CD14-positive monocyte (primary cell): ENCODE measurements around the gene PLEKHM3. TPM values are rescaled to one million over a fixed set of nuclear protein-coding genes. Genes with fewer than 3 reads are reported as not detected.

ENCODE experiments used
- DNase-seq, 3 donors: peaks; one replicate each; pipeline ENCODE4 v3.0.0-alpha.2; 2011 to 2022
- H2AFZ ChIP-seq: 2 replicates; pipeline ENCODE4 v1.6.0; 2012; ENCODE audit warnings: mild to moderate bottlenecking, low read depth, low read length, inconsistent platforms; ENCODE audit not compliant: insufficient read depth, poor library complexity, severe bottlenecking
- H3K27ac ChIP-seq, 2 donors: 1 replicate in 1 of 2; 2 replicates in 1 of 2; pipeline ENCODE4 v1.5.1; 2012 to 2013; ENCODE audit warnings: low read length in 2 of 2, control low read depth in 1 of 2, inconsistent platforms in 1 of 2, low read depth in 1 of 2, mild to moderate bottlenecking in 1 of 2
- H3K27me3 ChIP-seq, 2 donors: one replicate each; pipeline versions ENCODE4 v1.6.0 to v1.6.1; 2011 to 2013; ENCODE audit warnings: low read length in 2 of 2; ENCODE audit not compliant: control insufficient read depth in 2 of 2, insufficient read depth in 2 of 2
- H3K36me3 ChIP-seq, 2 donors: replicated peaks in 1 of 2; 1 replicate in 1 of 2; 2 replicates in 1 of 2; pipeline versions ENCODE4 v1.5.1 to v1.6.1; 2012 to 2013; ENCODE audit warnings: low read length in 2 of 2, control low read depth in 1 of 2, inconsistent platforms in 1 of 2, mild to moderate bottlenecking in 1 of 2; ENCODE audit not compliant: insufficient read depth in 2 of 2, control insufficient read depth in 1 of 2
- H3K4me1 ChIP-seq, 2 donors: 1 replicate in 1 of 2; 2 replicates in 1 of 2; pipeline versions ENCODE4 v1.5.1 to v1.6.1; 2012 to 2013; ENCODE audit warnings: low read length in 2 of 2, control low read depth in 1 of 2, inconsistent platforms in 1 of 2, mild to moderate bottlenecking in 1 of 2, moderate library complexity in 1 of 2; ENCODE audit not compliant: insufficient read depth in 2 of 2, control insufficient read depth in 1 of 2
- H3K4me2 ChIP-seq: replicated peaks from 2 replicates; pipeline ENCODE3; 2012; ENCODE audit warnings: low read length, moderate library complexity, mild to moderate bottlenecking; ENCODE audit not compliant: poor library complexity, severe bottlenecking; ENCODE audit errors: extremely low read depth
- H3K4me3 ChIP-seq, 3 experiments: fragments of 200-600 bp in 1 of 3; sonication (generic) in 1 of 3; replicated peaks in 1 of 3; 1 replicate in 2 of 3; 2 replicates in 1 of 3; pipeline ENCODE4 v1.5.1; 2011 to 2013; ENCODE audit warnings: low read length in 3 of 3, mild to moderate bottlenecking in 3 of 3, control low read depth in 2 of 3, low read depth in 2 of 3, inconsistent platforms in 1 of 3, moderate library complexity in 1 of 3
- H3K79me2 ChIP-seq: 2 replicates; pipeline ENCODE4 v1.6.0; 2012; ENCODE audit warnings: mild to moderate bottlenecking, control low read depth, inconsistent platforms, low read length, moderate library complexity; ENCODE audit not compliant: insufficient read depth
- H3K9ac ChIP-seq: 2 replicates; pipeline ENCODE4 v1.6.0; 2017; ENCODE audit warnings: low read length, mild to moderate bottlenecking; ENCODE audit not compliant: insufficient read depth, poor library complexity, severe bottlenecking
- H3K9me3 ChIP-seq, 2 donors: replicated peaks in 1 of 2; 1 replicate in 1 of 2; 2 replicates in 1 of 2; pipeline versions ENCODE4 v1.5.1 to v1.6.1; 2012 to 2013; ENCODE audit warnings: low read length in 2 of 2, control low read depth in 1 of 2; ENCODE audit not compliant: control insufficient read depth in 1 of 2, insufficient read depth in 1 of 2
- H4K20me1 ChIP-seq: 2 replicates; pipeline ENCODE4 v1.6.0; 2012; ENCODE audit warnings: mild to moderate bottlenecking, low read length, control low read depth, moderate library complexity; ENCODE audit not compliant: insufficient read depth
- H3K27ac Mint-ChIP-seq, 7 donors: one replicate each; pipeline ENCODE4 v1.8.0; 2020; ENCODE audit warnings: mild to moderate bottlenecking in 7 of 7, mixed read lengths in 7 of 7, moderate library complexity in 6 of 7, inconsistent platforms in 2 of 7
- H3K27me3 Mint-ChIP-seq, 3 donors: one replicate each; pipeline ENCODE4 v1.8.0; 2021 to 2022; ENCODE audit warnings: low read depth in 3 of 3, mild to moderate bottlenecking in 3 of 3, mixed read lengths in 3 of 3, moderate library complexity in 3 of 3, inconsistent platforms in 1 of 3
- H3K36me3 Mint-ChIP-seq, 2 donors: one replicate each; pipeline ENCODE4 v1.8.0; 2020; ENCODE audit warnings: mixed read lengths in 2 of 2, inconsistent platforms in 1 of 2, mild to moderate bottlenecking in 1 of 2
- H3K4me1 Mint-ChIP-seq: one replicate; pipeline ENCODE4 v1.8.0; 2020; ENCODE audit warnings: mild to moderate bottlenecking, mixed read lengths
- H3K4me3 Mint-ChIP-seq, 2 donors: one replicate each; pipeline ENCODE4 v1.8.0; 2020; ENCODE audit warnings: mild to moderate bottlenecking in 2 of 2, mixed read lengths in 2 of 2, moderate library complexity in 1 of 2
- H3K9me3 Mint-ChIP-seq, 7 donors: one replicate each; pipeline ENCODE4 v1.8.0; 2020 to 2022; ENCODE audit warnings: mixed read lengths in 7 of 7, mild to moderate bottlenecking in 6 of 7, moderate library complexity in 6 of 7, inconsistent platforms in 2 of 7
- WGBS: methylation state at CpG from one replicate; pipeline ENCODE4 v1.1.5; 2013; ENCODE audit warnings: missing lambda C conversion rate; ENCODE audit not compliant: insufficient coverage; 5-methylcytosine and 5-hydroxymethylcytosine counted together
- intact Hi-C, 2 donors: fragments of 100-400 bp; cut with micrococcal nuclease; formaldehyde crosslinking; loops; one replicate each; pipeline versions ENCODE4 v1.15.0 to v1.15.1; 2023
- polyA plus RNA-seq, 3 donors: library from polyadenylated mRNA; depleted of rRNA in 1 of 3; unstranded in 2 of 3; stranded (reverse) in 1 of 3; fragments of 300-500 nt in 2 of 3; fragments of >200 nt in 1 of 3; fragmentation: Illumina TruSeq in 2 of 3; gene quantifications; 1 replicate in 2 of 3; 2 replicates in 1 of 3; pipeline ENCODE4 v1.2.3, GENCODE V29; 2012 to 2021
- TF ChIP-seq, protein P1 (sequence below): fragments of 200-600 bp; IDR thresholded peaks from one replicate; pipeline ENCODE4 v1.8.0; 2022; ENCODE audit warnings: antibody characterized with exemption, mild to moderate bottlenecking

Gene PLEKHM3
- polyA plus RNA-seq, 3 donors: 3.0 to 8.0 (median 3.0) TPM

DNA sequence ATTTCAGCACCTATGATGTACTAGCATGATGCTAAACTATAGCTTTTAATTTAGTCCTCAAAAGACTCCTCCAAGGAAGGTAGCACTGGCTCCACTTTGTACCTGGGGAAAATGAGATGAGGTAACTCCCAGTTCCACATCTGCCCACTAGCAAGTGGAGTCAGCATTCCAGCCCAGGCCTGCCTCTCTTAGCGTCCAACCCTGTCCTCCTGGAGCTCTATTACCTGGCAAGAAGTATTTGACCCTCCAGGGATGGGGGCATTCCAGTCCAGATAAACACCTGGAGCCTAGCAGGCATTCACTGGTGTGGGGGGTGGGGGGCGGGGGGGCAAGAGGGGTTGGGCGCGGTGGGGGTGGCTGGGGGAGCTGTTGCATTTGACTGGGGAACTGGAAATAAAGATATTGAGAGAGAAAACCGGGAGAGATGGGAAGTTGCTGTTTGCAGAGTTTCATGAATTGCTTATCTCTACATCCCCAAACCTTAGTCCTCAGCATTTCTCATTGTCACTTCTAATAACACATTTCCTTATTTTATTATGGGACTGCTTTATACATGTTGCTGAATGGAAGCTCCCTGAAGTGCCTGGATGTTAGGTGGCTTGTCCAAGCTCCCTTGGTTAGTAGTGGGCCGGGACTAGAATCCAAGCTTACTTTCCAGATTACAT lies 233.6 kb downstream of the PLEKHM3 start:
- Histone ChIP-seq H3K4me2 (peak overlapping the region; percentile 60), H3K9ac (no peak overlapping the region), H4K20me1 (no peaks in the 10 kb centered on the region), H3K9me3 (no peaks in the 10 kb centered on the region), H3K36me3 (no peaks in the 10 kb centered on the region), H3K4me3 (peak overlapping the region in 2 of 3 experiments; percentile 14 to 36), H3K79me2 (no peaks in the 10 kb centered on the region), H3K27me3 (no peaks in the 10 kb centered on the region), H3K27ac (no peak overlapping the region), H3K4me1 (peaks cover 48 to 51% of the 10 kb centered on the region in 2 donors), H2AFZ (no peak overlapping the region)
- TF ChIP-seq, protein P1, sequence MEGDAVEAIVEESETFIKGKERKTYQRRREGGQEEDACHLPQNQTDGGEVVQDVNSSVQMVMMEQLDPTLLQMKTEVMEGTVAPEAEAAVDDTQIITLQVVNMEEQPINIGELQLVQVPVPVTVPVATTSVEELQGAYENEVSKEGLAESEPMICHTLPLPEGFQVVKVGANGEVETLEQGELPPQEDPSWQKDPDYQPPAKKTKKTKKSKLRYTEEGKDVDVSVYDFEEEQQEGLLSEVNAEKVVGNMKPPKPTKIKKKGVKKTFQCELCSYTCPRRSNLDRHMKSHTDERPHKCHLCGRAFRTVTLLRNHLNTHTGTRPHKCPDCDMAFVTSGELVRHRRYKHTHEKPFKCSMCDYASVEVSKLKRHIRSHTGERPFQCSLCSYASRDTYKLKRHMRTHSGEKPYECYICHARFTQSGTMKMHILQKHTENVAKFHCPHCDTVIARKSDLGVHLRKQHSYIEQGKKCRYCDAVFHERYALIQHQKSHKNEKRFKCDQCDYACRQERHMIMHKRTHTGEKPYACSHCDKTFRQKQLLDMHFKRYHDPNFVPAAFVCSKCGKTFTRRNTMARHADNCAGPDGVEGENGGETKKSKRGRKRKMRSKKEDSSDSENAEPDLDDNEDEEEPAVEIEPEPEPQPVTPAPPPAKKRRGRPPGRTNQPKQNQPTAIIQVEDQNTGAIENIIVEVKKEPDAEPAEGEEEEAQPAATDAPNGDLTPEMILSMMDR: no peak
- Mint-ChIP-seq H3K36me3 (no peaks in the 10 kb centered on the region), H3K27me3 (peaks cover 0 to 6% (median 2%) of the 10 kb centered on the region in 3 donors), H3K4me3 (no peak overlapping the region), H3K4me1 (peaks cover 53% of the 10 kb centered on the region), H3K9me3 (no peaks in the 10 kb centered on the region), H3K27ac (peak overlapping the region in 5 of 7 donors; percentile 15 to 50 (median 44))
- WGBS: no CpG with 5 or more reads among the region's 6 CpGs
- DNase-seq: peak in 1 of 3 donors; percentile 16
- intact Hi-C loops: no loop called here

DNA sequence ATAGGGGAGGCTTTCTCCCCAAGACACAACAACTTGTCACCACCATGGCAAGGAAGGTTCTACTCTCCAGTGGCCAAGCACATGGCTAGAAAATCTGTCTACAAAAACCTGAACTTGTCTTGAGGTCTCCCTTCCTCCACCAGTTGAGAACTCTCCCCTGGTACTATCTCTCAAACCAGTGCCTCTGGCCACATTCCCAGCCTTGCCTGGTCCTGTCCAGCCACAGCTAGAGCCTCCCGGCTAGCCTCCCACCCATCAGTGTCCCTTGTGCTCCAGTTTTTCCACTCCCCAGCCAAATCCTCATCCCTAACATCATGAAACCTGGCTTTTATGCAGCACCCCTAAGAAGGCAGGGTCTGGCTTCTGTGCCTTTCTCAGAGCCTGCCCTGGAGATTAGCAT lies 234.4 kb downstream of the PLEKHM3 start:
- H3K27ac ChIP-seq: no peak overlapping the region
- Mint-ChIP-seq H3K4me1 (peaks cover 58% of the 10 kb centered on the region), H3K36me3 (no peaks in the 10 kb centered on the region), H3K27ac (peak overlapping the region in 3 of 7 donors; percentile 43 to 62 (median 44)), H3K27me3 (peaks cover 0 to 6% (median 2%) of the 10 kb centered on the region in 3 donors), H3K4me3 (no peak overlapping the region), H3K9me3 (no peaks in the 10 kb centered on the region)
- no peak overlapping the region for H2AFZ ChIP-seq
- no peak overlapping the region for H3K4me2 ChIP-seq
- H3K36me3 ChIP-seq: no peaks in the 10 kb centered on the region
- H3K79me2 ChIP-seq: no peaks in the 10 kb centered on the region
- intact Hi-C loops: no loop called here
- no peak for DNase-seq
- TF ChIP-seq, protein P1: no peak
- H3K4me1 ChIP-seq: peaks cover 53 to 59% of the 10 kb centered on the region in 2 donors
- H3K9me3 ChIP-seq: no peaks in the 10 kb centered on the region
- H3K4me3 ChIP-seq: no peak overlapping the region
- no peak overlapping the region for H3K9ac ChIP-seq
- H4K20me1 ChIP-seq: no peaks in the 10 kb centered on the region
- 100% methylated on average over 1 of the region's 1 CpG for WGBS
- H3K27me3 ChIP-seq: no peaks in the 10 kb centered on the region
